Fibroblast of pulmonary artery (primary cell): Measurements from ENCODE around the gene ALB.

Experiments
- DNase-seq: peaks from one replicate; pipeline ENCODE4 v3.0.0-alpha.2; 2010; ENCODE audit warnings: low read depth
- H3K4me3 ChIP-seq: replicated peaks from 2 replicates; pipeline ENCODE4 v1.5.1; 2011; ENCODE audit warnings: low read depth, mild to moderate bottlenecking, control low read depth, low read length, moderate library complexity
- TF ChIP-seq, protein P1 (sequence below): IDR thresholded peaks from 2 replicates; pipeline ENCODE4 v1.5.1; 2011; ENCODE audit warnings: mild to moderate bottlenecking, control low read depth, low read length, inconsistent platforms; ENCODE audit errors: missing control alignments

Gene ALB

DNA sequence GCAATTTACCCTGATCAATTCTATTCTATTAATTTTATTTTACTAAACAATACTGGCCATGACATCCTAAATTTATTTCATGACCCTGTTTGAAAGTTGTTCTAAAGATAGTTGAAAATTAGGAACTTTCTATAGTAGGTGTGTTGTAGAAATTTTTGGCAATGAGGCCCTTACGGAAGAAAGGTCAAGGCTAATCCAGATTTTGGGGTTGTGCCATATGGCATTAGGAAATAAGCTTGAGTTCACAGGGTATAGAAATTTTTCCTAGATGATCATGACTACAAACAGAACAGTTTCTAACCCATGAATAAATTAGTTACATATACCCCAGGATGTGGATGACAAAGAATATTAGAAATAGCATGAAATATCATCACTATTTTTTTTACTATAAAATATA is 7.8 kb upstream of the ALB start:
- no peak for DNase-seq
- H3K4me3 ChIP-seq = no peak overlapping the region
- TF ChIP-seq, protein P1, sequence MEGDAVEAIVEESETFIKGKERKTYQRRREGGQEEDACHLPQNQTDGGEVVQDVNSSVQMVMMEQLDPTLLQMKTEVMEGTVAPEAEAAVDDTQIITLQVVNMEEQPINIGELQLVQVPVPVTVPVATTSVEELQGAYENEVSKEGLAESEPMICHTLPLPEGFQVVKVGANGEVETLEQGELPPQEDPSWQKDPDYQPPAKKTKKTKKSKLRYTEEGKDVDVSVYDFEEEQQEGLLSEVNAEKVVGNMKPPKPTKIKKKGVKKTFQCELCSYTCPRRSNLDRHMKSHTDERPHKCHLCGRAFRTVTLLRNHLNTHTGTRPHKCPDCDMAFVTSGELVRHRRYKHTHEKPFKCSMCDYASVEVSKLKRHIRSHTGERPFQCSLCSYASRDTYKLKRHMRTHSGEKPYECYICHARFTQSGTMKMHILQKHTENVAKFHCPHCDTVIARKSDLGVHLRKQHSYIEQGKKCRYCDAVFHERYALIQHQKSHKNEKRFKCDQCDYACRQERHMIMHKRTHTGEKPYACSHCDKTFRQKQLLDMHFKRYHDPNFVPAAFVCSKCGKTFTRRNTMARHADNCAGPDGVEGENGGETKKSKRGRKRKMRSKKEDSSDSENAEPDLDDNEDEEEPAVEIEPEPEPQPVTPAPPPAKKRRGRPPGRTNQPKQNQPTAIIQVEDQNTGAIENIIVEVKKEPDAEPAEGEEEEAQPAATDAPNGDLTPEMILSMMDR = no peak

DNA sequence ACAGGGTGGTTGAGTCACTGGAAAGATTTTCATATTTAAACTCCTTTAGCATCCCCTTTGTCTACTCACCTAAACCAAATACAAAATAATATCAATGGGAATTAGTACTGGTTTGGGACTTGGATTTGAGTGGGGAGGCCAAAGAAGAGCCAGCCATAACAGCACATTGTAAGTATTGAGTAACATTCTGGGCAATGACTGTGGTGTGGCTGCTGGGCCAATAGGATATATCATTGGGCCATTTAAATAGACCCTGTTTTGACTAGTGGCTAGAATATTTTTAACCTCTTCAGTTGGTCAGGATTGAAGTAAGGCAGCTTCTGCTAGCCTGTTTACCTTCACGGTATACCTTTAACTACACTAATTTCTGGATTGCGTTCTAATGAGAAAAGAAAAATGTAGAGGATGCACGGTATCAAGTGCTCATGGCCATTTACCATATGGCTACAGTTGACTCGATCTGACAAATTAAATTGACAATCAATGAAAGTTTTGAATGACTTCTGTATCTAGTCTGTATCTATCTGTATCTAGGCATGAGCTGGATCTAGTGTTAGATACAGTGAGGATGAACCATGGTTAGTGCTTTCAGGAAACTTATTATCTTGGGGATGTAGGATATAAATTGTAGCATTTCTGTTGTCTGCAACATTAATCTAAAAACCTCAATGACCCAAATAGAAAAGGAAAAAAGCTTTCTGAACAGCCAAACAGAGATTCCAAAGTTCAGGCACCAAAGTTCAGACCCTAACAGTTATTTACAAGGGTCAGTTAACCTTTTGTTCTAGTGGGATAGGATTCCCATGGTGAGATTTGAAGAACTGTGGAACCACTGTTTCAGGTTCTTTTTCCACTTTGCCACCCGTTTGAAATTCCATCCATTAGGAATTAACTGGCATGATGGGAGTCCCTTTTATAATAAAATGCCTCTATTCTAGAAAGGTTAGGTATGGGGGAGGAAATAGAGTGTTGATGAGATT is 6.8 kb upstream of the ALB start:
- no peak for DNase-seq
- no peak overlapping the region for H3K4me3 ChIP-seq
- TF ChIP-seq, protein P1 = no peak

DNA sequence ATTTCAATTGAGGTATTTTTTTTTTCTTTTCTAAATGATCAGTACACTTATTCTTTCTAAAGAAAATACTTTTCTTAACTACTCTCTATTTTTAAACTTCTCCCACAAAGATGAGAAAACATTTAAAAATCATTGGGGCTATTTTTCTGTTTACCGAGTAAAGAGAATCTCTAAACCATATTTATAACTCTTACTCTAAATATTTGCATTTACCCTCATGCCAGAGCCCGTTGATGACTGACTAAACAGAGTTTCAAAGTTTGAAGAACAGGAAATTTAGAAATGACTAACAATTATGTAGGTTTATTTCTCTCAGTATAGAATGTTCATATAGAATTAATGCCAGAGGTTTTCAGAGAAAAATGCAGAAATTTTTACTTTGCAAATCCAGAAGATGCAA is 2.7 kb upstream of the ALB start:
- TF ChIP-seq, protein P1 = no peak
- no peak for DNase-seq
- no peak overlapping the region for H3K4me3 ChIP-seq

DNA sequence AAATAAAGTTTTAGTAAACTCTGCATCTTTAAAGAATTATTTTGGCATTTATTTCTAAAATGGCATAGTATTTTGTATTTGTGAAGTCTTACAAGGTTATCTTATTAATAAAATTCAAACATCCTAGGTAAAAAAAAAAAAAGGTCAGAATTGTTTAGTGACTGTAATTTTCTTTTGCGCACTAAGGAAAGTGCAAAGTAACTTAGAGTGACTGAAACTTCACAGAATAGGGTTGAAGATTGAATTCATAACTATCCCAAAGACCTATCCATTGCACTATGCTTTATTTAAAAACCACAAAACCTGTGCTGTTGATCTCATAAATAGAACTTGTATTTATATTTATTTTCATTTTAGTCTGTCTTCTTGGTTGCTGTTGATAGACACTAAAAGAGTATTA is 370 bp downstream of the ALB start:
- no peak overlapping the region for H3K4me3 ChIP-seq
- DNase-seq = no peak

DNA sequence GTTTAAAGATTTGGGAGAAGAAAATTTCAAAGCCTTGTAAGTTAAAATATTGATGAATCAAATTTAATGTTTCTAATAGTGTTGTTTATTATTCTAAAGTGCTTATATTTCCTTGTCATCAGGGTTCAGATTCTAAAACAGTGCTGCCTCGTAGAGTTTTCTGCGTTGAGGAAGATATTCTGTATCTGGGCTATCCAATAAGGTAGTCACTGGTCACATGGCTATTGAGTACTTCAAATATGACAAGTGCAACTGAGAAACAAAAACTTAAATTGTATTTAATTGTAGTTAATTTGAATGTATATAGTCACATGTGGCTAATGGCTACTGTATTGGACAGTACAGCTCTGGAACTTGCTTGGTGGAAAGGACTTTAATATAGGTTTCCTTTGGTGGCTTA is 1.1 kb downstream of the ALB start:
- TF ChIP-seq, protein P1 = no peak
- no peak overlapping the region for H3K4me3 ChIP-seq
- DNase-seq = no peak

More for the DNA sequence above, 370 bp downstream of the ALB start:
- TF ChIP-seq, protein P1 = no peak

DNA sequence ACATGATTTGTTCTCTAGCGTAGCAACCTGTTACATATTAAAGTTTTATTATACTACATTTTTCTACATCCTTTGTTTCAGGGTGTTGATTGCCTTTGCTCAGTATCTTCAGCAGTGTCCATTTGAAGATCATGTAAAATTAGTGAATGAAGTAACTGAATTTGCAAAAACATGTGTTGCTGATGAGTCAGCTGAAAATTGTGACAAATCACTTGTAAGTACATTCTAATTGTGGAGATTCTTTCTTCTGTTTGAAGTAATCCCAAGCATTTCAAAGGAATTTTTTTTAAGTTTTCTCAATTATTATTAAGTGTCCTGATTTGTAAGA is 2.4 kb downstream of the ALB start:
- DNase-seq = no peak
- TF ChIP-seq, protein P1 = no peak
- no peak overlapping the region for H3K4me3 ChIP-seq

DNA sequence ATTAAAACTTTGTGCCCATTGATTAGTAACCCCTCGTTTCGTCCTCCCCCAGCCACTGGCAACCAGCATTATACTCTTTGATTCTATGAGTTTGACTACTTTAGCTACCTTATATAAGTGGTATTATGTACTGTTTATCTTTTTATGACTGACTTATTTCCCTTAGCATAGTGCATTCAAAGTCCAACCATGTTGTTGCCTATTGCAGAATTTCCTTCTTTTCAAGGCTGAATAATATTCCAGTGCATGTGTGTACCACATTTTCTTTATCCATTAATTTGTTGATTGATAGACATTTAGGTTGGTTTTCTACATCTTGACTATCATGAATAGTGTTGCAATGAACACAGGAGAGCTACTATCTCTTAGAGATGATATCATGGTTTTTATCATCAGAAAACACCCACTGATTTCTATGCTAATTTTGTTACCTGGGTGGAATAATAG is 3.2 kb downstream of the ALB start:
- H3K4me3 ChIP-seq = no peak overlapping the region
- DNase-seq = no peak
- TF ChIP-seq, protein P1 = no peak
